ENCODE measurements around the gene OR8B12.

Gene OR8B12

GRCh38 chr11:124581817-124582216 lies 38.4 kb upstream of the OR8B12 start:
- POLR2A ChIA-PET: no interaction called here
- CTCF ChIA-PET: interaction anchor here (0.9 to 5.9 kb wide), 2 partner anchors 162 to 167 kb away, joined by 3 to 57 read pairs; no protein-coding TSS in a partner anchor

GRCh38 chr11:124578761-124579160 lies 35.3 kb upstream of the OR8B12 start:
- Histone ChIP-seq H3K27me3 (replicated peaks in 2 of 5; ENCODE audit: control insufficient read depth in 4 of 5, insufficient read depth in 5 of 5, low read length in 4 of 5) (peaks cover 0 to 1% (median 0%) of the 10 kb centered on the region in 5 experiments), H3K27ac (ENCODE audit: insufficient read depth in 1 of 2, low read depth in 1 of 2, low read length in 2 of 2, poor library complexity in 1 of 2, severe bottlenecking in 2 of 2) (no peak overlapping the region), H3K36me3 (ENCODE audit: control insufficient read depth in 4 of 4, insufficient read depth in 4 of 4, low read length in 3 of 4) (no peaks in the 10 kb centered on the region), H3K4me1 (ENCODE audit: control extremely low read depth in 1 of 4, control insufficient read depth in 4 of 4, insufficient read depth in 4 of 4, low read length in 3 of 4) (no peaks in the 10 kb centered on the region), H3K4me3 (ENCODE audit: control insufficient read depth in 1 of 7, extremely low read depth in 1 of 7, insufficient read depth in 4 of 7, low read depth in 2 of 7, low read length in 6 of 7) (no peak overlapping the region), H3K9me3 (ENCODE audit: control extremely low read depth in 1 of 5, control insufficient read depth in 4 of 5, insufficient read depth in 2 of 5, low read depth in 1 of 5, low read length in 4 of 5) (peaks cover 0 to 5% (median 0%) of the 10 kb centered on the region in 5 experiments)
- DNase-seq: no peak
- 100% methylated on average over 2 of the region's 4 CpGs for WGBS (ENCODE audit: insufficient coverage)
- POLR2A ChIA-PET: no interaction called here
- CTCF ChIA-PET: interaction anchor here (1.8 kb wide), 1 partner anchor 12 kb away, joined by 6 read pairs; no protein-coding TSS in a partner anchor

More at GRCh38 chr11:124581817-124582216, 38.4 kb upstream of the OR8B12 start:
- Histone ChIP-seq H3K4me1 (ENCODE audit: control extremely low read depth in 1 of 4, control insufficient read depth in 4 of 4, insufficient read depth in 4 of 4, low read length in 3 of 4) (no peaks in the 10 kb centered on the region), H3K36me3 (ENCODE audit: control insufficient read depth in 4 of 4, insufficient read depth in 4 of 4, low read length in 3 of 4) (no peaks in the 10 kb centered on the region), H3K4me3 (ENCODE audit: control insufficient read depth in 1 of 7, extremely low read depth in 1 of 7, insufficient read depth in 4 of 7, low read depth in 2 of 7, low read length in 6 of 7) (no peak overlapping the region), H3K9me3 (ENCODE audit: control extremely low read depth in 1 of 5, control insufficient read depth in 4 of 5, insufficient read depth in 2 of 5, low read depth in 1 of 5, low read length in 4 of 5) (no peaks in the 10 kb centered on the region), H3K27me3 (replicated peaks in 2 of 5; ENCODE audit: control insufficient read depth in 4 of 5, insufficient read depth in 5 of 5, low read length in 4 of 5) (peaks cover 0 to 2% (median 0%) of the 10 kb centered on the region in 5 experiments), H3K27ac (ENCODE audit: insufficient read depth in 1 of 2, low read depth in 1 of 2, low read length in 2 of 2, poor library complexity in 1 of 2, severe bottlenecking in 2 of 2) (no peak overlapping the region)
- 100% methylated on average over 3 of the region's 6 CpGs for WGBS (ENCODE audit: insufficient coverage)
- DNase-seq: no peak

GRCh38 chr11:124577716-124578427 lies 34.4 kb upstream of the OR8B12 start:
- 97% methylated on average over 5 of the region's 6 CpGs for WGBS (ENCODE audit: insufficient coverage)
- ChIA-PET POLR2A (interaction anchor here (0.6 kb wide), 1 partner anchor 9 kb away, joined by 3 read pairs; no protein-coding TSS in a partner anchor), CTCF (interaction anchor here (2.5 kb wide), 1 partner anchor 7 kb away, joined by 15 read pairs; no protein-coding TSS in a partner anchor)

GRCh38 chr11:124570160-124570559 lies 26.7 kb upstream of the OR8B12 start:
- POLR2A ChIA-PET: no interaction called here
- WGBS (ENCODE audit: insufficient coverage): 99% methylated on average over 7 of the region's 7 CpGs

More at GRCh38 chr11:124577716-124578427, 34.4 kb upstream of the OR8B12 start:
- peaks cover 0 to 1% (median 0%) of the 10 kb centered on the region in 5 experiments for H3K27me3 ChIP-seq (replicated peaks in 2 of 5; ENCODE audit: control insufficient read depth in 4 of 5, insufficient read depth in 5 of 5, low read length in 4 of 5)
- H3K27ac ChIP-seq (ENCODE audit: insufficient read depth in 1 of 2, low read depth in 1 of 2, low read length in 2 of 2, poor library complexity in 1 of 2, severe bottlenecking in 2 of 2): no peak overlapping the region
- H3K4me3 ChIP-seq (ENCODE audit: control insufficient read depth in 1 of 7, extremely low read depth in 1 of 7, insufficient read depth in 4 of 7, low read depth in 2 of 7, low read length in 6 of 7): no peak overlapping the region
- peaks cover 0 to 9% (median 0%) of the 10 kb centered on the region in 5 experiments for H3K9me3 ChIP-seq (ENCODE audit: control extremely low read depth in 1 of 5, control insufficient read depth in 4 of 5, insufficient read depth in 2 of 5, low read depth in 1 of 5, low read length in 4 of 5)
- no peaks in the 10 kb centered on the region for H3K36me3 ChIP-seq (ENCODE audit: control insufficient read depth in 4 of 4, insufficient read depth in 4 of 4, low read length in 3 of 4)
- DNase-seq: no peak
- no peaks in the 10 kb centered on the region for H3K4me1 ChIP-seq (ENCODE audit: control extremely low read depth in 1 of 4, control insufficient read depth in 4 of 4, insufficient read depth in 4 of 4, low read length in 3 of 4)

GRCh38 chr11:124569697-124570096 lies 26.2 kb upstream of the OR8B12 start, which contains the start of gene OR8A1:
TSS of gene OR8A1 (plus strand) at chr11:124569997. CDS start at chr11:124570120, 123 bp downstream.
- Histone ChIP-seq H3K4me1 (ENCODE audit: control extremely low read depth in 1 of 4, control insufficient read depth in 4 of 4, insufficient read depth in 4 of 4, low read length in 3 of 4) (peaks cover 0 to 3% (median 0%) of the 10 kb centered on the region in 4 experiments), H3K4me3 (ENCODE audit: control insufficient read depth in 1 of 7, extremely low read depth in 1 of 7, insufficient read depth in 4 of 7, low read depth in 2 of 7, low read length in 6 of 7) (no peak within 1 kb of the TSS), H3K27me3 (replicated peaks in 2 of 5; ENCODE audit: control insufficient read depth in 4 of 5, insufficient read depth in 5 of 5, low read length in 4 of 5) (no peaks in the 10 kb centered on the region), H3K9me3 (ENCODE audit: control extremely low read depth in 1 of 5, control insufficient read depth in 4 of 5, insufficient read depth in 2 of 5, low read depth in 1 of 5, low read length in 4 of 5) (peaks cover 0 to 9% (median 0%) of the 10 kb centered on the region in 5 experiments), H3K27ac (ENCODE audit: insufficient read depth in 1 of 2, low read depth in 1 of 2, low read length in 2 of 2, poor library complexity in 1 of 2, severe bottlenecking in 2 of 2) (no peak within 1 kb of the TSS), H3K36me3 (ENCODE audit: control insufficient read depth in 4 of 4, insufficient read depth in 4 of 4, low read length in 3 of 4) (no peaks in the 10 kb centered on the region)
- WGBS (ENCODE audit: insufficient coverage): 65% methylated on average over 4 of the region's 4 CpGs
- ChIA-PET POLR2A (no interaction called here), CTCF (no interaction called here)
- no peak for DNase-seq

More at GRCh38 chr11:124570160-124570559, 26.7 kb upstream of the OR8B12 start:
- H3K4me3 ChIP-seq (ENCODE audit: control insufficient read depth in 1 of 7, extremely low read depth in 1 of 7, insufficient read depth in 4 of 7, low read depth in 2 of 7, low read length in 6 of 7): no peak overlapping the region
- peaks cover 0 to 9% (median 0%) of the 10 kb centered on the region in 5 experiments for H3K9me3 ChIP-seq (ENCODE audit: control extremely low read depth in 1 of 5, control insufficient read depth in 4 of 5, insufficient read depth in 2 of 5, low read depth in 1 of 5, low read length in 4 of 5)
- CTCF ChIA-PET: interaction anchor here (1.5 to 1.6 kb wide), 2 partner anchors 14 to 15 kb away, joined by 3 to 4 read pairs; no protein-coding TSS in a partner anchor
- no peaks in the 10 kb centered on the region for H3K36me3 ChIP-seq (ENCODE audit: control insufficient read depth in 4 of 4, insufficient read depth in 4 of 4, low read length in 3 of 4)
- no peak for DNase-seq
- no peak overlapping the region for H3K27ac ChIP-seq (ENCODE audit: insufficient read depth in 1 of 2, low read depth in 1 of 2, low read length in 2 of 2, poor library complexity in 1 of 2, severe bottlenecking in 2 of 2)
- no peaks in the 10 kb centered on the region for H3K27me3 ChIP-seq (replicated peaks in 2 of 5; ENCODE audit: control insufficient read depth in 4 of 5, insufficient read depth in 5 of 5, low read length in 4 of 5)
- peaks cover 0 to 3% (median 0%) of the 10 kb centered on the region in 4 experiments for H3K4me1 ChIP-seq (ENCODE audit: control extremely low read depth in 1 of 4, control insufficient read depth in 4 of 4, insufficient read depth in 4 of 4, low read length in 3 of 4)

GRCh38 chr11:124556828-124557227 lies 13.4 kb upstream of the OR8B12 start:
- DNase-seq: no peak
- 100% methylated on average over 2 of the region's 2 CpGs for WGBS (ENCODE audit: insufficient coverage)
- no peaks in the 10 kb centered on the region for H3K9me3 ChIP-seq (ENCODE audit: control extremely low read depth in 1 of 5, control insufficient read depth in 4 of 5, insufficient read depth in 2 of 5, low read depth in 1 of 5, low read length in 4 of 5)
- no peaks in the 10 kb centered on the region for H3K4me1 ChIP-seq (ENCODE audit: control extremely low read depth in 1 of 4, control insufficient read depth in 4 of 4, insufficient read depth in 4 of 4, low read length in 3 of 4)
- H3K27me3 ChIP-seq (replicated peaks in 2 of 5; ENCODE audit: control insufficient read depth in 4 of 5, insufficient read depth in 5 of 5, low read length in 4 of 5): peaks cover 0 to 5% (median 0%) of the 10 kb centered on the region in 5 experiments
- no peaks in the 10 kb centered on the region for H3K36me3 ChIP-seq (ENCODE audit: control insufficient read depth in 4 of 4, insufficient read depth in 4 of 4, low read length in 3 of 4)
- CTCF ChIA-PET: no interaction called here
- no peak overlapping the region for H3K4me3 ChIP-seq (ENCODE audit: control insufficient read depth in 1 of 7, extremely low read depth in 1 of 7, insufficient read depth in 4 of 7, low read depth in 2 of 7, low read length in 6 of 7)
- no peak overlapping the region for H3K27ac ChIP-seq (ENCODE audit: insufficient read depth in 1 of 2, low read depth in 1 of 2, low read length in 2 of 2, poor library complexity in 1 of 2, severe bottlenecking in 2 of 2)
- POLR2A ChIA-PET: no interaction called here

- DNase-seq: no peak
- ChIA-PET POLR2A (no interaction called here), CTCF (interaction anchor here (0.7 kb wide), 1 partner anchor 555 kb away, joined by 3 read pairs; no protein-coding TSS in a partner anchor)
- Histone ChIP-seq H3K27ac (ENCODE audit: insufficient read depth in 1 of 2, low read depth in 1 of 2, low read length in 2 of 2, poor library complexity in 1 of 2, severe bottlenecking in 2 of 2) (no peak overlapping the region), H3K4me1 (ENCODE audit: control extremely low read depth in 1 of 4, control insufficient read depth in 4 of 4, insufficient read depth in 4 of 4, low read length in 3 of 4) (no peaks in the 10 kb centered on the region), H3K36me3 (ENCODE audit: control insufficient read depth in 4 of 4, insufficient read depth in 4 of 4, low read length in 3 of 4) (no peaks in the 10 kb centered on the region), H3K27me3 (replicated peaks in 2 of 5; ENCODE audit: control insufficient read depth in 4 of 5, insufficient read depth in 5 of 5, low read length in 4 of 5) (peaks cover 0 to 4% (median 0%) of the 10 kb centered on the region in 5 experiments), H3K9me3 (ENCODE audit: control extremely low read depth in 1 of 5, control insufficient read depth in 4 of 5, insufficient read depth in 2 of 5, low read depth in 1 of 5, low read length in 4 of 5) (peaks cover 0 to 2% (median 0%) of the 10 kb centered on the region in 5 experiments), H3K4me3 (ENCODE audit: control insufficient read depth in 1 of 7, extremely low read depth in 1 of 7, insufficient read depth in 4 of 7, low read depth in 2 of 7, low read length in 6 of 7) (no peak overlapping the region)
- 90% methylated on average over 2 of the region's 4 CpGs for WGBS (ENCODE audit: insufficient coverage)
Measured at GRCh38 chr11:124551987-124552386, 8.5 kb upstream of the OR8B12 start.

Measured in common myeloid progenitor, CD34-positive (primary cell).